ACC112 (cell line): ENCODE results near the gene TEK.

Experiments
- H2AFZ ChIP-seq: fragments of 200-600 bp; sonication (generic); one replicate; pipeline ENCODE4 v1.6.0; 2017; ENCODE audit warnings: antibody characterized with exemption, low read length; ENCODE audit not compliant: unreplicated experiment
- H3K27ac ChIP-seq: fragments of 200-600 bp; sonication (generic); 2 replicates; pipeline ENCODE4 v1.5.1; 2014; ENCODE audit warnings: low read depth, mild to moderate bottlenecking, antibody characterized with exemption, low read length, moderate library complexity
- H3K27me3 ChIP-seq: fragments of 200-600 bp; sonication (generic); 2 replicates; pipeline ENCODE4 v1.6.1; 2014; ENCODE audit warnings: mild to moderate bottlenecking, antibody characterized with exemption, low read length, moderate library complexity, mixed read lengths; ENCODE audit not compliant: insufficient read depth
- H3K36me3 ChIP-seq: fragments of 200-600 bp; sonication (generic); 2 replicates; pipeline ENCODE4 v1.6.1; 2016; ENCODE audit warnings: mild to moderate bottlenecking, antibody characterized with exemption, low read length, moderate library complexity, mixed read lengths; ENCODE audit not compliant: insufficient read depth
- H3K4me1 ChIP-seq: fragments of 200-600 bp; sonication (generic); one replicate; pipeline ENCODE4 v1.6.1; 2016; ENCODE audit warnings: low read length, mixed read lengths; ENCODE audit not compliant: insufficient read depth, unreplicated experiment, control insufficient read depth
- H3K4me3 ChIP-seq: fragments of 200-600 bp; sonication (generic); 2 replicates; pipeline ENCODE4 v1.5.1; 2014; ENCODE audit warnings: mild to moderate bottlenecking, low read depth, low read length
- H3K79me2 ChIP-seq: fragments of 200-600 bp; sonication (generic); one replicate; pipeline ENCODE4 v1.6.0; 2016; ENCODE audit warnings: low read length; ENCODE audit not compliant: control insufficient read depth, unreplicated experiment, insufficient read depth

Gene TEK

GRCh38 chr9:27118916-27119315 lies 9.9 kb downstream of the TEK start:
- peaks cover 24% of the 10 kb centered on the region for H3K4me1 ChIP-seq
- no peaks in the 10 kb centered on the region for H3K36me3 ChIP-seq
- H3K27ac ChIP-seq: peak overlapping the region; percentile 80
- peak overlapping the region; percentile 57; the same call in 1 of the 2 replicates for H3K4me3 ChIP-seq
- H2AFZ ChIP-seq: peak overlapping the region; percentile 98
- H3K79me2 ChIP-seq: no peaks in the 10 kb centered on the region
- H3K27me3 ChIP-seq: no peaks in the 10 kb centered on the region

- Histone ChIP-seq H3K27me3 (no peaks in the 10 kb centered on the region), H3K27ac (no peak overlapping the region), H3K36me3 (no peaks in the 10 kb centered on the region), H2AFZ (no peak overlapping the region), H3K4me1 (peaks cover 28% of the 10 kb centered on the region), H3K79me2 (no peaks in the 10 kb centered on the region), H3K4me3 (no peak overlapping the region)
Measured at GRCh38 chr9:27124151-27124550, 15.1 kb downstream of the TEK start.

GRCh38 chr9:27125030-27125429 lies 16.0 kb downstream of the TEK start:
- H3K36me3 ChIP-seq: no peaks in the 10 kb centered on the region
- peak overlapping the region; percentile 35 for H3K27ac ChIP-seq
- no peaks in the 10 kb centered on the region for H3K79me2 ChIP-seq
- peaks cover 28% of the 10 kb centered on the region for H3K4me1 ChIP-seq
- no peak overlapping the region for H3K4me3 ChIP-seq
- no peak overlapping the region for H2AFZ ChIP-seq
- no peaks in the 10 kb centered on the region for H3K27me3 ChIP-seq

- no peak overlapping the region for H3K27ac ChIP-seq
Measured at GRCh38 chr9:27125936-27126335, 16.9 kb downstream of the TEK start.

GRCh38 chr9:27126670-27127069 lies 17.6 kb downstream of the TEK start:
- H3K36me3 ChIP-seq: no peaks in the 10 kb centered on the region

More at GRCh38 chr9:27125936-27126335, 16.9 kb downstream of the TEK start:
- H3K79me2 ChIP-seq: no peaks in the 10 kb centered on the region
- H2AFZ ChIP-seq: no peak overlapping the region
- no peaks in the 10 kb centered on the region for H3K27me3 ChIP-seq
- peaks cover 28% of the 10 kb centered on the region for H3K4me1 ChIP-seq
- H3K4me3 ChIP-seq: no peak overlapping the region
- H3K36me3 ChIP-seq: no peaks in the 10 kb centered on the region

GRCh38 chr9:27129221-27129620 lies 20.2 kb downstream of the TEK start:
- no peak overlapping the region for H3K4me3 ChIP-seq
- no peaks in the 10 kb centered on the region for H3K27me3 ChIP-seq
- no peak overlapping the region for H2AFZ ChIP-seq
- no peak overlapping the region for H3K27ac ChIP-seq
- no peaks in the 10 kb centered on the region for H3K79me2 ChIP-seq
- peaks cover 26% of the 10 kb centered on the region for H3K4me1 ChIP-seq
- H3K36me3 ChIP-seq: no peaks in the 10 kb centered on the region

More at GRCh38 chr9:27126670-27127069, 17.6 kb downstream of the TEK start:
- H2AFZ ChIP-seq: no peak overlapping the region
- H3K27me3 ChIP-seq: no peaks in the 10 kb centered on the region
- H3K4me1 ChIP-seq: peaks cover 28% of the 10 kb centered on the region
- H3K4me3 ChIP-seq: no peak overlapping the region
- H3K27ac ChIP-seq: no peak overlapping the region
- H3K79me2 ChIP-seq: no peaks in the 10 kb centered on the region

- Histone ChIP-seq H2AFZ (no peak overlapping the region), H3K36me3 (no peaks in the 10 kb centered on the region), H3K4me3 (no peak overlapping the region), H3K79me2 (no peaks in the 10 kb centered on the region), H3K4me1 (peaks cover 8% of the 10 kb centered on the region), H3K27me3 (no peaks in the 10 kb centered on the region), H3K27ac (no peak overlapping the region)
Measured at GRCh38 chr9:27131731-27132130, 22.7 kb downstream of the TEK start.

GRCh38 chr9:27133817-27134216 lies 24.8 kb downstream of the TEK start:
- H3K4me3 ChIP-seq: no peak overlapping the region
- no peaks in the 10 kb centered on the region for H3K27me3 ChIP-seq
- no peaks in the 10 kb centered on the region for H3K79me2 ChIP-seq
- no peak overlapping the region for H3K27ac ChIP-seq
- peaks cover 8% of the 10 kb centered on the region for H3K4me1 ChIP-seq
- H2AFZ ChIP-seq: no peak overlapping the region
- no peaks in the 10 kb centered on the region for H3K36me3 ChIP-seq

- Histone ChIP-seq H3K27ac (no peak overlapping the region), H3K79me2 (no peaks in the 10 kb centered on the region), H2AFZ (no peak overlapping the region), H3K36me3 (no peaks in the 10 kb centered on the region), H3K4me1 (no peaks in the 10 kb centered on the region), H3K4me3 (no peak overlapping the region), H3K27me3 (no peaks in the 10 kb centered on the region)
Measured at GRCh38 chr9:27142299-27142930, 33.4 kb downstream of the TEK start.

GRCh38 chr9:27145143-27145542 lies 36.1 kb downstream of the TEK start:
- no peaks in the 10 kb centered on the region for H3K27me3 ChIP-seq
- H2AFZ ChIP-seq: no peak overlapping the region
- no peaks in the 10 kb centered on the region for H3K79me2 ChIP-seq
- no peak overlapping the region for H3K4me3 ChIP-seq
- H3K36me3 ChIP-seq: no peaks in the 10 kb centered on the region
- no peaks in the 10 kb centered on the region for H3K4me1 ChIP-seq
- no peak overlapping the region for H3K27ac ChIP-seq

GRCh38 chr9:27149651-27150050 lies 40.6 kb downstream of the TEK start:
- peaks cover 23% of the 10 kb centered on the region for H3K4me1 ChIP-seq
- no peak overlapping the region for H2AFZ ChIP-seq
- H3K79me2 ChIP-seq: no peaks in the 10 kb centered on the region
- no peak overlapping the region for H3K4me3 ChIP-seq
- no peak overlapping the region for H3K27ac ChIP-seq
- H3K36me3 ChIP-seq: no peaks in the 10 kb centered on the region
- no peaks in the 10 kb centered on the region for H3K27me3 ChIP-seq
